Measurements from ENCODE around the gene ROR2. TPM values are rescaled to one million over a fixed set of nuclear protein-coding genes. Genes with fewer than 3 reads are reported as not detected.

ROR2 gene
- total RNA-seq, 4 donors from 2014 or later, result 37.4 to 71.8 (median 59.4) TPM

GRCh38 chr9:91908746-91909145 is 41.3 kb downstream of the ROR2 start:
- no peak for DNase-seq (ENCODE audit: extremely low spot score)
- Histone ChIP-seq H3K27ac (replicated peaks in 1 of 4) (no peak overlapping the region), H3K4me3 (no peak overlapping the region), H3K4me1 (peaks cover 0 to 77% (median 50%) of the 10 kb centered on the region in 4 donors), H3K27me3 (no peaks in the 10 kb centered on the region), H3K36me3 (no peaks in the 10 kb centered on the region), H3K9me3 (no peaks in the 10 kb centered on the region)
- 54% methylated on average over 4 of the region's 4 CpGs for WGBS
- TF ChIP-seq POLR2AphosphoS5 (IDR thresholded peaks at IDR 0.05) (no peak), POLR2A (IDR thresholded peaks at IDR 0.05; ENCODE audit: low read depth) (no peak)
- intact Hi-C loops (cut with DNase I), result no loop called here

- Histone ChIP-seq H3K27me3 (no peaks in the 10 kb centered on the region), H3K4me1 (peaks cover 0 to 77% (median 53%) of the 10 kb centered on the region in 4 donors), H3K36me3 (no peaks in the 10 kb centered on the region), H3K9me3 (no peaks in the 10 kb centered on the region), H3K4me3 (no peak overlapping the region), H3K27ac (replicated peaks in 1 of 4) (no peak overlapping the region)
- 57% methylated on average over 2 of the region's 2 CpGs for WGBS
- DNase-seq (ENCODE audit: extremely low spot score), result no peak
- intact Hi-C loops (cut with DNase I), result no loop called here
- TF ChIP-seq EP300 (IDR thresholded peaks at IDR 0.05) (no peak), POLR2AphosphoS5 (IDR thresholded peaks at IDR 0.05) (no peak), POLR2A (IDR thresholded peaks at IDR 0.05; ENCODE audit: low read depth) (no peak)
- TF ChIP-seq, protein P1, sequence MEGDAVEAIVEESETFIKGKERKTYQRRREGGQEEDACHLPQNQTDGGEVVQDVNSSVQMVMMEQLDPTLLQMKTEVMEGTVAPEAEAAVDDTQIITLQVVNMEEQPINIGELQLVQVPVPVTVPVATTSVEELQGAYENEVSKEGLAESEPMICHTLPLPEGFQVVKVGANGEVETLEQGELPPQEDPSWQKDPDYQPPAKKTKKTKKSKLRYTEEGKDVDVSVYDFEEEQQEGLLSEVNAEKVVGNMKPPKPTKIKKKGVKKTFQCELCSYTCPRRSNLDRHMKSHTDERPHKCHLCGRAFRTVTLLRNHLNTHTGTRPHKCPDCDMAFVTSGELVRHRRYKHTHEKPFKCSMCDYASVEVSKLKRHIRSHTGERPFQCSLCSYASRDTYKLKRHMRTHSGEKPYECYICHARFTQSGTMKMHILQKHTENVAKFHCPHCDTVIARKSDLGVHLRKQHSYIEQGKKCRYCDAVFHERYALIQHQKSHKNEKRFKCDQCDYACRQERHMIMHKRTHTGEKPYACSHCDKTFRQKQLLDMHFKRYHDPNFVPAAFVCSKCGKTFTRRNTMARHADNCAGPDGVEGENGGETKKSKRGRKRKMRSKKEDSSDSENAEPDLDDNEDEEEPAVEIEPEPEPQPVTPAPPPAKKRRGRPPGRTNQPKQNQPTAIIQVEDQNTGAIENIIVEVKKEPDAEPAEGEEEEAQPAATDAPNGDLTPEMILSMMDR (IDR thresholded peaks at IDR 0.05), result no peak
These were observed 41.8 kb downstream of the ROR2 start for GRCh38 chr9:91908293-91908623.

DNA sequence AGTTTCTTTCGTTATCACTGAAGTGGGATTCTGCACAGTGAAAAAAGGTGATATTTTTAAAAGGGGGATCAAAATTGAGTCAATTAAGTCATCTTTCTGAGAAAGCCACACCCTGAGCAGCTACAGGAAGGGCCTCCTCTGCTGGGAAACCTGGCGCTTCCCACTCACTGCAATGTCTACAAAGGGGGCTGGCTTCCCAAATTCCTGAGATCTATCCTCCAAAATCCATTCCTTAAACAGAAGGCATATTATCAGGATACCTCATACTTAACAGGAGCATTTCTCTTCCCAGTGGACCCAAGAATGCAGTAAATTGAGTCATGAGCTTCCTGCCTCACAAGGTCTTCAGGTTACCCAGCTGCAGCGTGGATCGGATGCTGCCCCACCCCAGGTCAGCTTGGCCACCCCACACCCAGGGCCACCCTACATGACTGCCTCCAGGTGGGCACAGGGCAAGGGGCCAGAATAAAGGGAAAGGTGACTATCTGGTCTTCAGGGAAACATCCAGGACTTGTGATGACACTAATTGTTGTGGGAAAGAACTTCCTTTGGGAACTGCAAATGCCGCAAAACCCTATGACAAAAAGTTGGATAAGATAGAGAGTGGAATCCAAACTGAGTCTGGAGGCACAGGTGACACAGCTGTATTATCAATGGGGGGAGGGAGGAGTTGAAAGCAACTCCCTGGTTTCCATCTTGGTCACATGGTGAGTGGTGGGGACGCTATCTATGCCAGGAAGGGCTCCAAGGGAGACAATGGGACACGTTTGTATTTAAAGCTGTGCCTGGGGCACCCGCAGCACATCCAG is 42.3 kb downstream of the ROR2 start:
- TF ChIP-seq, protein P1 (IDR thresholded peaks at IDR 0.05), result no peak
- peak; percentile 50 for TF ChIP-seq EP300 (IDR thresholded peaks at IDR 0.05)

GRCh38 chr9:91905991-91906469 is 44.0 kb downstream of the ROR2 start:
- H3K4me1 ChIP-seq, result peaks cover 0 to 81% (median 63%) of the 10 kb centered on the region in 4 donors
- intact Hi-C loops (cut with DNase I), result no loop called here

More for the DNA sequence above, 42.3 kb downstream of the ROR2 start:
- DNase-seq (ENCODE audit: extremely low spot score), result no peak
- H3K27me3 ChIP-seq, result no peaks in the 10 kb centered on the region
- H3K36me3 ChIP-seq, result no peaks in the 10 kb centered on the region
- 77% methylated on average over 7 of the region's 8 CpGs for WGBS
- intact Hi-C loops (cut with DNase I), result no loop called here
- H3K4me3 ChIP-seq, result no peak overlapping the region
- H3K27ac ChIP-seq (replicated peaks in 1 of 4), result peak overlapping the region in 1 of 4 donors; percentile 31
- peaks cover 0 to 77% (median 56%) of the 10 kb centered on the region in 4 donors for H3K4me1 ChIP-seq
- H3K9me3 ChIP-seq, result no peaks in the 10 kb centered on the region

DNA sequence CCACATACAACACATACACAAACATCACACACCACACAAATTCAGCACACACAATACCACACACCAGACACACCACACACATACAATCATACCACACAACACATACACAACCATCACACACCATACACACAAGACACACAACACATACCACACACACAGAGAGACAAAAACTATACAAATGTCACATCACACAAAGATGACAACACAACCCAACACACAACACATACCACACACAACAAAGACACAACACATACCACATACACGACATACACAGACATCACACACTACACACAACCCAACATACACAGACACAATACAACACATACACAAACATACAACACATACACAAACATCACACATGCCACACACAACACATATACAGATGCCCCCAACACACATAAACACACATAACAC is 44.8 kb downstream of the ROR2 start:
- Histone ChIP-seq H3K27ac (replicated peaks in 1 of 4) (no peak overlapping the region), H3K9me3 (no peaks in the 10 kb centered on the region), H3K4me1 (peaks cover 3 to 86% (median 69%) of the 10 kb centered on the region in 4 donors), H3K27me3 (no peaks in the 10 kb centered on the region), H3K36me3 (no peaks in the 10 kb centered on the region), H3K4me3 (no peak overlapping the region)
- 93% methylated on average over 1 of the region's 1 CpG for WGBS
- TF ChIP-seq POLR2AphosphoS5 (IDR thresholded peaks at IDR 0.05) (no peak), EP300 (IDR thresholded peaks at IDR 0.05) (no peak), POLR2A (IDR thresholded peaks at IDR 0.05; ENCODE audit: low read depth) (no peak)
- TF ChIP-seq, protein P1 (IDR thresholded peaks at IDR 0.05), result no peak
- intact Hi-C loops (cut with DNase I), result no loop called here
- DNase-seq (ENCODE audit: extremely low spot score), result no peak

More at GRCh38 chr9:91905991-91906469, 44.0 kb downstream of the ROR2 start:
- WGBS, result 60% methylated on average over 10 of the region's 11 CpGs
- Histone ChIP-seq H3K9me3 (no peaks in the 10 kb centered on the region), H3K27me3 (no peaks in the 10 kb centered on the region), H3K36me3 (no peaks in the 10 kb centered on the region), H3K27ac (replicated peaks in 1 of 4) (peak overlapping the region in 1 of 4 donors; percentile 2), H3K4me3 (peak overlapping the region; percentile 27 to 48 (median 39))
- DNase-seq (ENCODE audit: extremely low spot score), result no peak
- TF ChIP-seq POLR2AphosphoS5 (IDR thresholded peaks at IDR 0.05) (no peak), POLR2A (IDR thresholded peaks at IDR 0.05; ENCODE audit: low read depth) (no peak), EP300 (IDR thresholded peaks at IDR 0.05) (no peak)
- TF ChIP-seq, protein P1 (IDR thresholded peaks at IDR 0.05), result no peak
